Activated CD4-positive, alpha-beta T cell treated with anti-CD3 and anti-CD28 coated beads, Interleukin-2, Interleukin-4, amounts not matched to agents 100 ng/mL and 50 ng/mL, durations not matched to agents 16 hours and 8 hours (primary cell): ENCODE data around the gene FKBP5.
"Not testable (repeated sequence)": the region's sequence is repeated elsewhere in the genome, so short reads cannot be mapped to it uniquely, and the experiment has no call there.

Experiments
- DNase-seq: peaks from one replicate; pipeline ENCODE4 v3.0.0-alpha.2; 2020; ENCODE audit warnings: low spot score

Gene FKBP5

DNA sequence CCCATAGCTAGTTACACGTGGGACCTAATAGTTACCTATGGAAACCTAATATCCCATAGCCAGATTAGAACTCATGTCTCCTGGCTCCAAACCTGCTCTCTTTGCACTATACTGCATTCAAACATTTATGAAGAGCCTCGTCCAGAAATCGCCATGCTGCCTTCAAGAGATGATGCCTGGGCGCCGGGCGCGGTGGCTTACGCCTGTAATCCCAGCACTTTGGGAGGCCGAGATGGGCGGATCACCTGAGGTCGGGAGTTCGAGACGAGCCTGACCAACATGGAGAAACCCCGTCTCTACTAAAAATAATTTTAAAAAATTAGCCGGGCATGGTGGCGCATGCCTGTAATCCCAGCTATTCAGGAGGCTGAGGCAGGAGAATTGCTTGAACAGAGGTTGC lies 1.3 kb upstream of the FKBP5 start:
- DNase-seq, result not testable (repeated sequence)

DNA sequence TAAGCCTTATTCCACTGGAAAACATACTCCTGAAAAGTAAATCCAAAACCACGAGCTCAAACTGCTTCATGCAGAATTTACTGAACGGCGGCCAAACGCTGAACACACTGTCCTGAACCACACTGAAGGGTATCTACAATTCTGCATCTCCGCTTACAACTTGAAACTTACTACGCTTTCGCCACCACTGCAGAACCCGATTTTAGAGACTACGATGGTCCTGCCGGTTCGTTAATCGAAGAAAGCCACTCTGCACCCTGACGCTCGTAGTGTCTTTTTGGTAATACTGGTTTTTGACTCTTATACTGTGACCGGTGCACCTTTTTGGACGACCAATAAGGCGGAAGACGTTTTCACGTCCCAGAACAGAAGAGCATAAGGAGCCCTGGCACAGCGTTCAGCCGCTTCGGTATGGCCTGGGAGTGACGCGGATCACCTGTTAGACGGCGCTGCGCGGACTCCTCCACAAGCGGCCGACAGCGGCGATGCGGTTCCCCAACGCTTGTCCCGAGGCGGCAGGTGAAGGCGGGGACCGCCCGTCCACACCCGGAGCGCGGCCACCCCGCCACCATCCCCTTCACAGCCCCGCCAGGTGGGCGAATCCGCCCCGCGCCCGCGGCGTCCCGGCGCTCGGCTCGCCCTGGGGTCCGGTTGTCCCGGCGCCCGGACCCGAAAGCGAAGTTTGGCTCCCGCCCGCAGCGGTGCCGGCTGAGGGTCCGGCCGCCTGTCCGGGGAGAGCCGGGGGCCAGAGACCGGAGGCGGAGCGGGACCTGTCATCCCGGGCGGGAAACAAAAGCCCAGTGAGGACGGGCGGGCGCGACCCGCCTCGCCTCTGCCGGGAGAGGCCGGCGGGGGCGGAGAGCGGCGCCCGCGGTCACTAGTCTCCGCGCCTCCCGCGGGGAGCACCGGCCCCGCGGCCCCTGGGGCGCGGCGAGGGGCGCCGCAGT lies 784 bp downstream of the FKBP5 start:
- peak; percentile 64 for DNase-seq

DNA sequence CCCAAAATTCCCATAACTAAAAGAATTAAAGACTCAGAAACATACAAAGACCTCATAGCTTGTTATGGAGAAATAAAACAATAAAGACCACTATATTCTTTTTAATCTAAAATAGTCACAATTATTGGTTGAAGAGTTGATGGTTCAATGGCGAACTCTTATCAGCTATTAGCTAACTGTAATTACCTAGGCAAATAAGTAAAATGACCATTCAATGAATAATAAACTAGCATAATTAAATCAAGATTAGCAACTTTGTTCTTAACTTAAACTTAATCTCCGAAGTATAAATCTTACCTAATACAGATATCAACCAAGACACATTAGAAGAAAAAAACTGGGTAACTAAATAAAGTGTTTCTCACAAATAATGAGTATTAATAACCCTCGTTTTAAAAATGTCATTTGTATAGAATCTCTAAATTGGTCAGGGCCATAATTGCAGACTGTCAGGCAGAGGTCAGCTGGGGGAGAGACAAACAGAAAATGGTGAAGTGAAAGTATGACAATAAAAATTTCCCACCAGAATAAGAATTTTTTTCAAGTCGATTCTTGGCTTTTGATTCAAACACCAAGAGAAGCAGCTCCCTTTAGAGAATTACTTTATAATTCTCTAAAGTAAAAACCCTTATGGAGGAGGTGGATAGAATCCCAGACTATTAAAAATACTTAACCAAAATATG lies 1.7 kb downstream of the FKBP5 start:
- DNase-seq, result no peak

DNA sequence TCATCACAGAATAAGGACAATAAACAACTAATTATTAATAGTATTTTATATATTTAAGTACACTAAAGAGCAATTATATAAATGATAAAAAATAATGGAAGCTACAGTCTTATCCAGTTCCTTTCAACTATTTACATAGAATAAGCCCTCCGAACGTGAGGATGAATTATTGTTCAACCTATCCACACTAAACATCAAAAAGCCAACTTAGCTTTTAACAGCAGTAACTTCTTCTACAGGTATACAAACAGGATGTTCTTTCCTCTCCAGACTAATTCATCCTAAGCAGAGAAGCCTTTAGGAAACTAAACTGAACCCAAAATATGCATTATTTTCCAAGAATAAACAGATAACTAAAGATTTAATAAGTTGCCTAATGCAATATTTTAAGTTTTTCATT lies 2.3 kb downstream of the FKBP5 start:
- DNase-seq, result no peak

DNA sequence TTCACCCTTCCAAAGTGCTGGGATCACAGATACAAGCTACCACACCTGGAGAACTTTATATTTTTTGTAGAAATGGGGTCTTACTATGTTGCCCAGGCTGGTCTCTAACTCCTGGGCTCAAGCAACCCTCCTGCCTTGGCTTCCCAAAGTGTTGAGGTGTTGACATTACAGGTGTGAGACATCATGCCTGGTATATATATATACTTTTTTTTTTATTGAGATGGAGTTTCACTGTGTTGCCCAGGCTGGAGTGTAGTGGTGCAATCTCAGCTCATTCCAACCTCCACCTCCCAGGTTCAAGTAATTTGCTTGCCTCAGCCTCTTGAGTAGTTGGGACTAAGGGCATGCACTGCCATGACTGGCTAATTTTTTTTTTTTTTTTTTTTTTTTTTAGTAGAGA lies 5.4 kb downstream of the FKBP5 start:
- DNase-seq, result no peak

DNA sequence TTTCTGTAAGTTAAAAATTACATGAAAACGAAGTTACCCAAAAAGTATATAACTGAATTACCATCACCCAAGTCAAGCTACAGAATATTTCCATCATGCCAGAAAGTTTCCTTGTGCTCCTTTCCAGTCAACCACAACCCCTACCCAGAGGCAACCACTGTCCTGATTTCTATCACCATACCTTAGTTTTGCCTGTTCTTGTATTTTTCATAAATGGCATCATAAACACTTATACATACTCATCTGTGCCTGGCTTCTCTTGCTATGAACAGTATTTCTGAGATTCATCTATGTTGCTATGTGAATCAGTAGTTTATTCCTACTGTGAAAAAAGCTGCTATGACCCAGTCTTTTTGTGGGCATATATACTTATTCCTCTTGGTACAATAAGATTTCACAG lies 7.4 kb downstream of the FKBP5 start:
- peak; percentile 41 for DNase-seq

DNA sequence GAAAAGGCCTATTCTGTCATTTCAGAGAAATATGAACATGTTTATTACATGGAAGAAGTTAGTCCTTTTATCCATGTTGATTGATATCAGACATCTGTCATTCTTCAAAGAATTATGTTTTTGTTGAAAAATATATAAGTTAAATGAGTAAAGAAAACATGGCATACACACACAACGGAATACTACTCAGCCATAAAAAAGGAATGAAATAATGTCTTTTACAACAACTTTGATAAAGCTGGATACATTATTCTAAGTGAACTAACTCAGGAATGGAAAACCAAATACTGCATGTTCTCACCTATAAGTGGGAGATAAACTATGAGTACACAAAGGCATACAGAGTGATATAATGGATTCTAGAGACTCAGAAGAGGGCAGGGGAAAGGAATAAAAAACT lies 9.3 kb downstream of the FKBP5 start:
- DNase-seq, result no peak

DNA sequence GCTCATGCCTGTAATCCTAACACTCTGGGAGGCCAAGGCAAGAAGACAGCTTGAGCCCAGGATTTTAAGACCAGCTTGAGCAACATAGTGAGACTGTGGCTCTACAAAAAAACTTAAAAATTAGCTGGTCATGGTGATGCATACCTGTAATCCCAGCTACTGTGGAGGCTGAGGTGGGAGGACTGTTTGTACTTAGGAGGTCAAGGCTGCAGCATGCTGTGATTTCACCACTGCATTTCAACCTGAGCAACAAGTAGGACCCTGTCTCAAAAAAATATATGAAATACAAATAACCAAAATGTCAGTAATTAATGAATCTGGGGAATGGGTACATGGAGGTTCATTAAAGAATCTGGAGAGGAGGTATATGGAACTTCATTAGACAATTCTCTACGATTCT lies 9.9 kb downstream of the FKBP5 start:
- DNase-seq, result no peak

DNA sequence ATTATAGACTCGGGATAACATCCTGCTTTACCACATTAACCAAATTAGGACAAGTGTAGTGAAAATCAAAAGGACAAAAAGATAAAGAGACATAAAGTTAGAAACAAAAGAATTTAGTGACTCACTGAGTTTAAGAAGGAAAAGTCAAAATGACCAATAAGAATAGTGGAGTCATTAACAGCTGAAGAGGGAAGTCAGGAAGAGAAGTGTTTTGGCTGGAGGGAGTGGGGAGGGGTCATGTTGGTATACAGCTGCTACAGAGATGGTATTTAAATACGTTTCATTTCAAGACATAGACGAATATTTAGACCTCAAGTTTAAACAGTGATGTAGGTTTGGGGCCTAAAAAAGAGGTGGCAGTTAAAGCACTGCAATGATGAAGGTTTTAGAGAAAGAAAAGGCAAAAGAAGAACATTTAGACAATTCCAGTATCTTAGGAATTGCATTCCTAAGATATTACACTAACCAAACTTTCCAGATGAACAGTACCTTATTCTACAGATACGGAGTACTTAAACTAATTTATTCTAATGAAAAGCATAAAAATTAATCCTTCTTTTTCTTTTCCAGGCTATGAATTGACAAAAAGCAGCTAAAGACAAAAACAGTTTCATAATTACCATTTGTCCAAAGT lies 10.6 kb downstream of the FKBP5 start:
- DNase-seq, result no peak

DNA sequence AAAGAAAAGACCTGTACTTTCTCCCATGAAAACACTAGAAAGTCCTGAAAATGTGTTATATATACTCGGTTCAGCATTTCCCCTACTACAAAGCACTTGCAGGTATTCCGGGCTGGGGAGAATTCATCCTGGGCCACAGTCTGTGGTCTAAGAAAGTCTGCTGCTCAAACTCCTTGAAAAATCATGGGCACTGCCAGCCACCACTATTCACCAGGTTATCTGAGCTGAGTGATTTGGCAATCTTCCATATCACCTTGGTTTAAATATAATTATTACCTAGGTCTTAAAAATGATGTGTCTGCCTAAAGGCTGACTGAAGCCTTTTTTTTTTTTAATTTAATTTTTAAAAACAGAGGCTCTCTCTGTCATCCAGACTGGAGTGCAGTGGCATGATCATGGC lies 11.3 kb downstream of the FKBP5 start:
- DNase-seq, result no peak

DNA sequence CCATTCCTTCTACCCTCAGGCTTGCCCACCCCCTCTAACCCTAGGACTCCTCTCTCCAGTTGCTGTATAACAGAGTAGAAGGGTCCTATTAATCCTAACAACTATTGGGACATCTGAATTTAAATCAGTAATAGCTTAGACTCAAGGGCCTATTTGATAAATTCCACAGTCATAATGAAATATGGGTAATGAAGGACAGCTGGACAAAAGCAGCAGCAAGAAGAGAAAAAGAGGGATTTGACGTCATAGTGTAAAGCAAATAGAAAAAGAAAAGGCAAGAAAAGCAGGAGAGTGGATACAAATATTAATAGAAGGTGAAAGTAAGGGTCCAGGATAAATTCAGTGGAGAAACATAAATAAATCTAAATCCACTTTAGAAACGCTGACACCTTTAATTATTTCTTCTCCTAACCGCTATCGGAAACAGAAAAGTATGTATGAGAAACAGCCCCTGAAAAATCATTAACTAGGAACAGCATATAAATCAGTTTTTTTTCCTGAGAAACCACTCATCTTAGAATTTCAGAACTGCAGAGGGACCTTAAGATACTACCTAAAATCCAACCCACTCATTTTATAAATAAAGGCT lies 12.8 kb downstream of the FKBP5 start:
- no peak for DNase-seq

DNA sequence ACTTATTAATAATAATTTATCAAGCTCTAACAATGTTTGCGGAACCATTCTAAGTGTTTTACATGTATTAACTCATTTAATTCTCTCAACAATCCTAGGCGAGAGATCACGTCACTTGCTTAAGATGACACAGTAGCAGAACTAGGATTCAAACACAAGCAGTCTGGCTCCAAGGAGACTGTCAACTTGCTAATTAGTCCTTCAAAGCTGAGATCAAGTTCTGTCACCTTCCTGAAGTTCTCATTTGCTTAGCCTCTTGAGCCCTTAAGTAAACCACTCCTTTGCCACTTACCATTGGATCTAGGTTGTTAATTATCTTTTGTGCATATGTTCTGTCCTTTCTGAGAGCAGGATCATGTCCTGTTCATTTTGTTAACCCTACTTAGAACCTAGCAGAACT lies 14.1 kb downstream of the FKBP5 start:
- no peak for DNase-seq

DNA sequence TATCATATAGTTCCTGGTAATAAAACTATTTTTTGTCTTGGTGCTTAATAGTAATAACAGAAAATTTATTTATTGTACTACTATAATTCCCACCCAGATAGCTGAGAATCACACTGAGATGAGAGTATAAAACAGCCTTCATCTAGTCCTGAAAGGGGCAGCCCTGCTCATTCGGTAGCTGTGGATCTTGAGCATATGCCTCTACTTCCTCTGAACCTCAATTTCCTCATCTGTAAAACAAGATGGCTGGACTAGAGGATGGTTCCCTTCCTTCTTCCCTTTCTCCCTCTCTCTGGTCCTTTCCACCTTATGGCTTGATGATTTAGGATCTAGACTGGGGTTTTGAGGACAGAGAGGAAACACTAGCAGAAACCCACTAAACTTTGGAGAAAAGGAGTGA lies 15.0 kb downstream of the FKBP5 start:
- DNase-seq, result no peak

DNA sequence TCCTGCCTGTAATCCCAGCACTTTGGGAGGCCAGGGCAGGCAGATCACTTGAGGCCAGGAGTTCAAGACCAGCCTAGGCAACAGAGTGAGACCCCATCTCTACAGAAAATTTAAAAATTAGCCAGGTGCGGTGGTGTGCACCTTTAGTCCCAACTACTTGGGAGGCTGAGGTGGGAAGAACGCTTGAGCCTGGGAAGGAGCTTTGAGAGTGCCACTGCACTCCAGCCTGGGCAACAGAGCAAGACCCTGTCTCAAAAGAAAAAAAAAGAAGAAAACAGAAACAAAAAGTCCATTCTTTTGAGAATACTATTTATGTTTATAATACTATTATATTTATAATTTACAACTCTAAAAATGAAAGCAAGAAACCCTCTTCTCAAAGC lies 15.4 kb downstream of the FKBP5 start:
- not testable (repeated sequence) for DNase-seq

DNA sequence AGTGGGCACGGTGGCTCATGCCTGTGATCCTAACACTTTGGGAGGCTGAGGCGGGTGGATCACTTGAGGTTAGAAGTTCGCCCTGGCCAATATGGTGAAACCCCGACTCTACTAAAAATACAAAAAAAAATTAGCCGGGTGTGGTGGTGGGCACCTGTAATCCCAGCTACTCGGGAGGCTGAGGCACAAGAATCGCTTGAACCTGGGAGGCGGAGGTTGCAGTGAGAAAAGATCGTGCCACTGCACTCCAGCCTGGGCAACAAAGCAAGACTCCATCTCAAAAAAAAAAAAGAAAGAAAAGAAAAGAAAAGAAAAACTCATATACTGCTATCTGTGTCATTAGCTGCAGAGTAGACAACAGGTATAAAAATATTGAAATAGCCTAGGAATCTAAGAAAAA lies 18.3 kb downstream of the FKBP5 start:
- DNase-seq, result not testable (repeated sequence)

DNA sequence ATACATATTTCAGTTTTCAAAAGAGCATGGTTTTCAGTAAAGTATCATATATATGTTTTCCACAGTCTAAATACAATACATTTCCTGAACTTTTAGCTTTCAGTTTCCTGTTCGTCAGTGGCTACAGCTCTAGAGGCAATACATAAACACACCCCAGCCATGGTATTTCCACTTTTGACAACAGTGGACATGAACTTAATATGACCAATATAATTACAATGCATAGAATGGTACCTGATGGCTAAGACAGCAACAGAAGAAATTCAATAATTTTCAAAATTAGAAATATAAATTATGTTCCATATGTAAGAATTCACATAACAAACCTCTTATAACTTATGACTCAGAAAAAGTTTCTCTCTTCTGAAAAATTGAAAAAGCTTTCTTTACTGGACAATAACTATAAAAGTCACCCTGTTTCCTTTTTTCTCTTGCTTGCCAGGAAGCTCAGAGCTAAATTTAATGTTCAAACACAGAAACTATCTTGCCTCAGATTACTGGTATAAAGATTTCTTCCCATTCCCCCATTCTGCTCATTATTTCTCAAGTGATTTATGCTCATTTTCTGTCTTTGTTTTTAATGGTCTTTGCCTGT lies 19.2 kb downstream of the FKBP5 start:
- peak; percentile 27 for DNase-seq

DNA sequence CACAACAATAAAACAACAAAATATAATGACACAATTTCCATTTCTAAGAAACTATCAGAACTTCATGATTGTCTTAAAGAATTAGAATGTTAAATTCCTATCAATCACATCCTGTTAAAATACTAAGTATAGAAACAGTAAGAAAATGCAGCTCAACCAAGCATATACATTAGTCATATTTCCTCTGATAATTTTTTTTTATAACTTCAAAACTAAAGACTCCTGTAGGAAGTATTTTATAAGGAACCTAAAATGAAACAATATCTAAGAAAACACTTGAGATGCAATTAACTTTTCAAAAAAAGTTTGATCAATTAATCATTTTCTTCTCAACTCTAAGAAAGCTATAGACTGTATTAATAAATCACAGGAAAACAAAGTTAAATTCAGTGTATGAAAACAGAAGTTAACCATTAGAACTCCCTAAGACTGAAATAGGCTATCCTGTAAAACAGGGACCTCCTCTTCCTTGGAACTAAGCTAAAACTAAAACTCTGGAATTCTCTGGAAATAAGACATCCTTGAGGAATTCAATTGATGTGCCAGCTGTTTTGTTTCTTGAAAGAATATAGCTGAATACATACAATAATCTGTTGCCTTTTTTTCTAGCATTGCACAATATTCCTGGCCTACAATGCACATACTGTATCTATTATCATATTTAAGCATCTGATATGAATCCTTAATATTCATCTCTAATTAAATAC lies 19.8 kb downstream of the FKBP5 start:
- no peak for DNase-seq

DNA sequence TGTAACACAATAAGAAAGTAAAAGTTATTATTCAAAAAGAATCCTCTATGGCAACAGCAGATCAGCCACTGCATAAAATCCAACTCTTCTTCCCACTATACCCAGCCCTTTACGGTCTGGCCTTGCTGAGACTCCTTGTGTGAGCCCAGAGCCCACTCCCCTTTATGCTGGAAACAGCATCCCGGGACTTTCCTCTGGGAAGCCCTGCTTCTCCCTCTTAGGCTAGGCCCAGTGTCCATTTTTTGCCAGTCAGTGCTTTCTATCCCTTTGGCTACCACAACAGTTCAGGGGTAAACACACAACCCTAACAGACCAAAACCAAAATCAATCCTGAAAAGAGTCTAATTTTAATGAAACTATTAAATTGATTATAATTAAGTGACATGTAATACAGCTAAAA lies 20.6 kb downstream of the FKBP5 start:
- DNase-seq, result no peak

DNA sequence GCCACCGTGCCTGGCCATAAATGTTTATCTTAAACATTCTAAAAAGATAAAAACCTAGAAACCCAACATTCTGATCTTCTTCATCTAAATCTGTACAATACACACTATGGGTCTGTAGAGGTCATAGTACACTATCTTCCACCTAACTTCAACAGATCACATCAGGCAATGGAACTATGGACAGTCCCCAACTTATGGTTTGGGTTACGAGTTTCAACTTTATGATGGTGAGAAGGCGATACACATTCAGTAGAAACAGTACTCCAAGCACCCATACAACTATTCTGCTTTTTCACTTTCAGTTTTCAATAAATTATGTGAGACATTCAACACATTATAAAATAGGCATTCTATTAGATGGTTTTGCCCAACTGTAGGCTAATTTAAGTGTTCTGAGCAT lies 23.1 kb downstream of the FKBP5 start:
- DNase-seq, result no peak

DNA sequence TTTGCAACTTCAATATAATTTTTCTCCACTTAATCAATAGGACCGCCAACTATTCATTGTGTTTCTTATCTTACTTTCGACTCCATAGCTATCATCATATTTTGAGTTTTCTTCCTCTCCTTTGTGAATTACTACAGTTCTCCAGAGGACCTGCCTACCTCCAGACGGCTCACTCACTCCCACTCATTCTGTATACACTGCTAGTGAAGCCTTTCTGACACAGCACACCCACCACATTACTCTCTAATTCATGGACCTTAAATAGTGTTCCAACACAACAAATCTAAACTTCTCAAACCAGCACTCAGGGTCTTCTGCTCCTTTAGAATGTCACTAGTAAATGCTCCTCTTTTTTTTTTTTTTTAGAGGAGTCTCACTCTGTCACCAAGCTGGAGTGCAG lies 23.8 kb downstream of the FKBP5 start:
- no peak for DNase-seq

DNA sequence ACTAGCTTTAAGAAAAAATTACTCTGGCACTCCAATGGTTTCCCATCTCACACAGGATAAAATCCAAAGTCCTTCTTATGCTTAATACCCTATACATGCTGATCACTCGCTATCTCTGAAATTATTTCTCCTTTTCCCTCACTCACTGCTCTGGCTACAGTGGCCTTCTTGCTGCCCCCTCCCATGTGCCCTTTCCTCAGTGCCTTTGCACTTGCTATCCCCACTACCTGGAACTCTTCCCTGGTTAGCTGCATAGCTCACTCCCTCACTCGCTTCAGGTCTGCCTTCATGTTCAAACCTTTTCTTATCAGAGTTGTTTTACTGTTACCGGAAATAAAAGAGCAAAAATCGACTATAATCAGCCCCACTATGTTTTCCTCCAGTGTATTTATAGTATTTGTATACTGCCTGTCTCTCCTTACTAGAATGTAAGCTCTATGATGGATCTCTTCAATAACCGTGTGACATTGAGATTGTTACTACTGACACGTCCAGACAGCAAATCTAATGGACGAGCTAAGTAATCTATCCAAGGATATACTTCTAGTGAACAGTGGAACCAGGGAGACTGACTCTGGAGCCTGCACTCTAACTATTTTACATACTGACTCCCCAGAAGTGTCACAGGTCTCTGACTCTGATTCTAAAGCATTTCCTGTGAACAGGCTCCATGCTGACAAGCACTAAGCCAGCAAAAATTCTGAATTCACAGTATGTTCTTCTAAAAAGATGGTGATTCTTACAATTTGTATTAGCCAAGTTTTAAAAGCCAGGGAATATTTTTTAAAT lies 25.1 kb downstream of the FKBP5 start:
- DNase-seq, result peak; percentile 19
